Fibroblast of the aortic adventitia (primary cell): ENCODE data around the gene DICER1. TPM values are rescaled to one million over a fixed set of nuclear protein-coding genes. Genes with fewer than 3 reads are reported as not detected.

Source experiments
- DNase-seq: peaks from one replicate; pipeline ENCODE4 v3.0.0-alpha.2; 2010; ENCODE audit warnings: low read depth
- H3K4me3 ChIP-seq: 2 replicates; pipeline ENCODE4 v1.5.1; 2011; ENCODE audit warnings: low read depth, mild to moderate bottlenecking, control low read depth, low read length, moderate library complexity
- total RNA-seq: library from RNA; depleted of rRNA; stranded (reverse); fragments of >200 nt; gene quantifications from 2 replicates; pipeline ENCODE4 v1.2.3, GENCODE V29; 2012; ENCODE audit warnings: low replicate concordance
- TF ChIP-seq, protein P1 (sequence below): IDR thresholded peaks from 2 replicates; pipeline ENCODE4 v1.5.1; 2011; ENCODE audit warnings: mild to moderate bottlenecking, low read length, control low read depth, inconsistent platforms; ENCODE audit not compliant: insufficient read depth

The DICER1 gene
- total RNA-seq, 1 donor, result 46.6 TPM

DNA sequence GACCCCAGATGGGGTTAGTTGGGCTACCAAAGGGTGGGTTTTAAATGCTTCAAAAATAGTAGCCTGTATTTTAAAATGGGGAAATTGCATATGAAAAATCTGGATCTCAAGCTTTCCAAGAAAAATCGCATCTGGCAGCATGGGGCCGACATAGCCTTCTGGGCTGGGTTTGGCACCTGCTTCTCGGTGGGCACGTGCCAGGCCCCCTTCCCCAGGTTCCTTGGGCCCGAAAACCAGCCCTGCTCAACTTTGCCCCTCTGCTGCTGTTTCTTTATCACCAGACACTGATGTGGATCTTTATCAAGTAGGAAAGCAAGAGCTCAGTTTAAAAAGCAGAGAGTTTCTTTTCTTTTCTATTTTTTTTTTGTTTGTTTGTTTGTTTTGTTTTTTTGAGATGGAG is 95.1 kb downstream of the DICER1 start:
- TF ChIP-seq, protein P1, sequence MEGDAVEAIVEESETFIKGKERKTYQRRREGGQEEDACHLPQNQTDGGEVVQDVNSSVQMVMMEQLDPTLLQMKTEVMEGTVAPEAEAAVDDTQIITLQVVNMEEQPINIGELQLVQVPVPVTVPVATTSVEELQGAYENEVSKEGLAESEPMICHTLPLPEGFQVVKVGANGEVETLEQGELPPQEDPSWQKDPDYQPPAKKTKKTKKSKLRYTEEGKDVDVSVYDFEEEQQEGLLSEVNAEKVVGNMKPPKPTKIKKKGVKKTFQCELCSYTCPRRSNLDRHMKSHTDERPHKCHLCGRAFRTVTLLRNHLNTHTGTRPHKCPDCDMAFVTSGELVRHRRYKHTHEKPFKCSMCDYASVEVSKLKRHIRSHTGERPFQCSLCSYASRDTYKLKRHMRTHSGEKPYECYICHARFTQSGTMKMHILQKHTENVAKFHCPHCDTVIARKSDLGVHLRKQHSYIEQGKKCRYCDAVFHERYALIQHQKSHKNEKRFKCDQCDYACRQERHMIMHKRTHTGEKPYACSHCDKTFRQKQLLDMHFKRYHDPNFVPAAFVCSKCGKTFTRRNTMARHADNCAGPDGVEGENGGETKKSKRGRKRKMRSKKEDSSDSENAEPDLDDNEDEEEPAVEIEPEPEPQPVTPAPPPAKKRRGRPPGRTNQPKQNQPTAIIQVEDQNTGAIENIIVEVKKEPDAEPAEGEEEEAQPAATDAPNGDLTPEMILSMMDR, result no peak
- H3K4me3 ChIP-seq, result no peak overlapping the region
- no peak for DNase-seq

DNA sequence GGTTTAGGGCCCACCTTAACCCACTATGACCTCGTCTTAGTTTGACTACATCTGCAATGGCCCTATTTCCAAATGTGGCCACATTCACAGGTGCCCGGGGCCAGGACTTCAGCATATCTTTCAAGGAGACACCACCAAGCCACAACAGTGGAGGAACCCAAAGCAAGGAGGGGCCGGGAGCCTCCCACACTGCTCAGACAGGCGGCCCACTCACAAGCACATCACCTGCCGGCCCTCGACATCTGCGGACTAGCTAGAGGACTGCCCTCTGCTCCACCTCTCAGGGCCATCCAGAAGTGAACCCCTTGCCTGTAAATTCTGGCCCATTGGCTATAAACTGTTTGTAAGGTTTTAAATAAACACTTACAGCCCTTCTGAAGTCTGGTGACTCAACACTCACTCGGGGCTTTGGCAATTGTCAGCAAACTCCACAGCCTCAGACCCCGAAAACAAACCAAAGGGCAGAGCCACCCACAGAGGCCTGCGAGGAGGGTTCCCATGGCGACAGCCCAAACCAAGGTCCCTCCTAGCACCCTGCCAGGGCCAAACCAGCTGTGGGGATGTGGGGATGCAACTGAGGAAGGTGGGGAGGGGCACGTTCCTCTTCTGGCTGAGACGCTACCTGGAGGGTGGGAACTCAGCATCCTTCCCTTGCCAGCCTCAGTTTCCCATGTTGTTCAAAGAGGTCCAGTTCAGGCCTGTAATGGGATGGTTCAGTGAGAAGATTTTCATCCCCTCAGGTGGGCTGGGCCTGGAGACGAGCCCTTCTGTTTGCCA is 95.8 kb downstream of the DICER1 start:
- H3K4me3 ChIP-seq, result no peak overlapping the region
- DNase-seq, result no peak
- TF ChIP-seq, protein P1, result no peak

DNA sequence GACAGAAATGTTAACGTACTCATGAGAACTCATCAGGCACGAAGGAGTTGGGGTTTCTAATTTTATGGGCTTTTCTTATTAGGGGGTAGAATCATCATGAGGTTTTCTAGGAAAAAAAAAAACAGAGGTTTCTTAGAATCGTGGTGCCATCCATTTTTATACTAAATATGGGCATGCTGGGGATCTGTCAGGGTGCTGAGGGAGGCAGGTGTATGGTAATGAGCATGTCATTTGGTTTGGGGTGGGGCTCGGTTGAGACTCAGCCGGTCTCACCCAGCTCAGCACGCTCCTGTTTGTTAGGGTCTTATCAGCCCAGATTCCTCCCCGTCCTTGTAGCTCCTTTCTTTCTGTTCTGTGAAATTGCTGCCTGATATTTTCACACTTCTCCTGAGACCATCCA is 98.2 kb downstream of the DICER1 start:
- TF ChIP-seq, protein P1, result no peak
- DNase-seq, result no peak
- H3K4me3 ChIP-seq, result no peak overlapping the region

DNA sequence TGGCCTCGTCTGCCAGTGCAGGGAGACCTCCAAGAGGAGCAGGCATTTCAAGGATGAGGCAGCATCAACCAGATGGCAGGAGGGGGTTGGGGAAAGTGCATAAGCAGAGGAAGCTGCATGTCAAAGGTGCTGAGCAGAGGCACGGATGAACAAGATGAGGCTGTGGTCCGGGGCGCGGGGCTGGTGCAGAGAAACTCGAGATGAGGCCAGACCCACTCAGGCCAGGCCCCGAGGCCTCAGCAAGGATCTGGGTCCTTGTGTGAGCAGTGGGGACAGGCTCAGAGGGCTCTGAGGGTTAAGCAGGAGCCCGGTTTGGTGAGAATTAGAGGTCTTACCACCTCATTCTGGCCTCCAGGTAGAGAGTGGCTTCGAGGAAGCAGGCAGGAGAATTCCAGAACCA is 98.8 kb downstream of the DICER1 start:
- H3K4me3 ChIP-seq, result no peak overlapping the region
- TF ChIP-seq, protein P1, result no peak
- DNase-seq, result no peak

DNA sequence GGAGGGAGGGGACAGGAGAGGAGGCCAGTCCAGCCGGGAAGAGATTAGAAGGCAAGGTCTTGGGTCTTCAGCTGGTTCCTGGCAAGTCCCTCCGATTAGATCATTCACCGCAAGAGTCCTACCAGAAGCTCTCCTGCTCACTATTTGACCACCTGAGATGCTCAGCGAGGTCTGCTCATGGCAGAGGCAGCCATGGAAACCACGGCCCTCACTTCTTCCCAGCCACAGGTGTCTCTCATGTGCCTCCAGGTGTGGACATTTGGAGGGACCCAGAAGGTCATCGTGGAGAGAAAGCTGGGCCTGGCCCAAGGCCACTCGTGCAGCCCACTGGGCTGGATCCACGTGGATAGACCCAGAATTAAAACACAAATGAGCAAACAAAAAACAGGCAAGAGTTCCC is 99.5 kb downstream of the DICER1 start:
- DNase-seq, result no peak
- no peak overlapping the region for H3K4me3 ChIP-seq
- TF ChIP-seq, protein P1, result no peak

DNA sequence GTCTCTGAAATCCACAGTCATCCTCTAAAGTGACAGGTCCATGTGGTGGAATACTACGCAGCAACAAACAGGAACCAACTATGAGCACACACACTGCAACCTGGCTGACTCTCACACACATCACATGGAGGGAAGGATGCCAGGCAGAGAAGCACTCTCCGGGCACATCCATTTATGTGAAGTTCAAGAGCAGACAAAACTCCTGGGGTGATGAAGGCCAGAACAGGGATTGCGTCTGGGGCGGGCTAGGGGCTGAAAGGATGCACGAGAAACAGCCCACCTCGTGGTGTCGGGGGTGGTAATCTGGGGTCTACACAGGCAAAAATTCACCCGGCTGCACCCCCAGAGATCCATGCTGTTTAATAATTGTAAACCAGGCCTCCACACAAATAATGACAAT is 100.2 kb downstream of the DICER1 start:
- no peak overlapping the region for H3K4me3 ChIP-seq
- TF ChIP-seq, protein P1, result no peak
- DNase-seq, result no peak

DNA sequence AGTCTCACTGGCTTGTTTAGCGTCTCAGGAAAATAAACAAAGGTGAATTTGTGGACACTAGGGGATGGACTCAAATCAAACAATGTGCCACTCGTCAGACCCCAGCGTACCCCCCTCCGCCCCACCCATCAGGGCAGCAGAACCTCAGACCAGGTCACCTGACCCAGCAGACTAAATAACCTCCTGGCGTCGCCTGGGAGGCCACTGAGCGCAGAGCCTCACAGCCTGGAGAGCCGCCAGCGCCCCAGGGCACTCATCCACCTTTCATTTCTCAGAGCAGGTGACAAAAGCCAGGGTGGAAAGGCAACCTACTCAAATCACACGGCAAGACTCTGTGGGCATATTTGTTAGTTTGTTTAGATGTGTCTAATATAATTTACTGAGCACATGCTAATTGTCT is 100.9 kb downstream of the DICER1 start:
- TF ChIP-seq, protein P1, result no peak
- DNase-seq, result no peak
- no peak overlapping the region for H3K4me3 ChIP-seq
